ENCODE results near the gene APH1A. TPM values are rescaled to one million over a fixed set of nuclear protein-coding genes. Genes with fewer than 3 reads are reported as not detected.
"Not testable (repeated sequence)": the region's sequence is repeated elsewhere in the genome, so short reads cannot be mapped to it uniquely, and the experiment has no call there.

APH1A gene
- total and polyA plus RNA-seq, 9 of the 15 experiments (the other 6 are each of a cell fraction or from before 2014, with no cell fraction given), result 5.6 to 123 (median 77.0) TPM

DNA sequence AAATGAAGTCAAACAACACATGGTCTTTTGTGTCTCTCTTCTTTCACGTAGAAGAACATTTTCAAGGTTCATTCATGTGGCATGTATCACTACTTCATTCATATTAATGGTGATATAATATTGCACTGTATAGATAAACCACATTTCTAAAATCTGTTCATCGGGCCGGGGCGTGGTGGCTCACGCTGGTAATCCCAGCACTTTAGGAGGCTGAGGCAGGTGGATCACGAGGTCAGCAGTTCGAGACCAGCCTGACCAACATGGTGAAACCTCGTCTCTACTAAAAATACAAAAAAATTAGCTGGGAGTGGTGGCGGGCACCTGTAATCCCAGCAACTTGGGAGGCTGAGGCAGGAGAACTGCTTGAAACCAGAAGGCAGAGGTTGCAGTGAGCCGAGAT lies 40.6 kb downstream of the APH1A start:
- in situ Hi-C loops (cut with MboI); FAIRE-seq: not testable (repeated sequence)

DNA sequence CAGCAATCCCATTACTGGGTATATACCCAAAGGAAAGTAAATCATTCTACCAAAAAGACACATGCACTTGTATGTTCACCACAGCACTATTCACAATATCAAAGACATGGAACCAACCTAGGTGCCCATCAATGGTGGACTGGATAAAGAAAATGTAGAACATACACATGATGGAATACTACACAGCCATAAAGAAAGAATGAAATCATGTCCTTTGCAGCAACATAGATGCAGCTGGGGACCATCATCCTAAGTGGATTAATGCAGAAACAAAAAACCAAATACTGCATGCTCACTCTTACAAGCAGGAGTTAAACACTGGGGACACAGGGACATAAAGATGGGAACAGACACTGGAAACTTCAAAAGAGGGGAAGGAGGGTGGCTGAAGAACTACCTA lies 41.6 kb downstream of the APH1A start:
- FAIRE-seq (peak; percentile 23), DNase-seq (ENCODE audit: extremely low read depth in 1 of 4, low spot score in 3 of 4) (no peak), ATAC-seq (no peak)
- TF ChIP-seq NRF1 (conservative IDR thresholded peaks at IDR 0.05 in 1 of 2, IDR thresholded peaks at IDR 0.05 in 1 of 2) (no peak), ZNF146 (CRISPR knock-in tag; IDR thresholded peaks at IDR 0.05; ENCODE audit: unreplicated experiment) (peak; percentile 47)
- no peaks in the 10 kb centered on the region for H3K27me3 ChIP-seq (ENCODE audit: control insufficient read depth in 2 of 2, insufficient read depth in 2 of 2, low read length in 2 of 2)
- H3K9me1 ChIP-seq (ENCODE audit: control insufficient read depth, insufficient read depth, low read length), result no peaks in the 10 kb centered on the region
- peaks cover 21% of the 10 kb centered on the region for H3K79me2 ChIP-seq (ENCODE audit: control insufficient read depth, insufficient read depth, low read length)
- H3K27ac ChIP-seq (ENCODE audit: extremely low read depth, low read depth, low read length), result no peak overlapping the region
- no peak overlapping the region for H2AFZ ChIP-seq (ENCODE audit: low read depth, low read length)
- no peaks in the 10 kb centered on the region for H4K20me1 ChIP-seq (replicated peaks; ENCODE audit: control insufficient read depth, insufficient read depth, low read length)
- H3K36me3 ChIP-seq (ENCODE audit: control insufficient read depth, insufficient read depth, low read length), result peaks cover 81% of the 10 kb centered on the region
- no peak overlapping the region for H3K9ac ChIP-seq (ENCODE audit: insufficient read depth in 1 of 2, low read depth in 2 of 2, low read length in 2 of 2)
- H3K9me3 ChIP-seq (replicated peaks; ENCODE audit: control insufficient read depth, insufficient read depth, low read depth, low read length), result no peaks in the 10 kb centered on the region
- H3K4me1 ChIP-seq (replicated peaks in 1 of 2; ENCODE audit: control insufficient read depth in 2 of 2, insufficient read depth in 2 of 2, low read length in 2 of 2), result no peaks in the 10 kb centered on the region; a peak in 1 of 5 replicates
- intact Hi-C loops (cut with micrococcal nuclease) (no loop called here), in situ Hi-C loops (cut with MboI) (no loop called here)
- H3K4me3 ChIP-seq, result no peak overlapping the region
- H3K4me2 ChIP-seq (ENCODE audit: insufficient read depth, low read length), result no peak overlapping the region
- no TSS peak for BruUV-seq (replicated peaks)
- ChIA-PET CTCF (ENCODE audit: low intra/inter-chr PET ratio) (no interaction called here), POLR2A (interaction anchor here (1.0 kb wide), 1 partner anchor 35 kb away, joined by 3 read pairs; no protein-coding TSS in a partner anchor)

More for the DNA sequence above, 40.6 kb downstream of the APH1A start:
- H3K9me1 ChIP-seq (ENCODE audit: control insufficient read depth, insufficient read depth, low read length); H3K27ac ChIP-seq (ENCODE audit: extremely low read depth, low read depth, low read length); ATAC-seq; H2AFZ ChIP-seq (ENCODE audit: low read depth, low read length); intact Hi-C loops (cut with micrococcal nuclease); H4K20me1 ChIP-seq (replicated peaks; ENCODE audit: control insufficient read depth, insufficient read depth, low read length); H3K4me3 ChIP-seq; H3K4me2 ChIP-seq (ENCODE audit: insufficient read depth, low read length); BruUV-seq (replicated peaks); H3K9ac ChIP-seq (ENCODE audit: insufficient read depth in 1 of 2, low read depth in 2 of 2, low read length in 2 of 2); CTCF ChIA-PET (ENCODE audit: low intra/inter-chr PET ratio); H3K27me3 ChIP-seq (ENCODE audit: control insufficient read depth in 2 of 2, insufficient read depth in 2 of 2, low read length in 2 of 2); H3K9me3 ChIP-seq (replicated peaks; ENCODE audit: control insufficient read depth, insufficient read depth, low read depth, low read length); DNase-seq (ENCODE audit: extremely low read depth in 1 of 4, low spot score in 3 of 4); H3K4me1 ChIP-seq (replicated peaks in 1 of 2; ENCODE audit: control insufficient read depth in 2 of 2, insufficient read depth in 2 of 2, low read length in 2 of 2): not testable (repeated sequence)
- WGBS (ENCODE audit: insufficient coverage, low coverage, missing lambda C conversion rate), result 96% methylated on average over 10 of the region's 10 CpGs
- H3K36me3 ChIP-seq (ENCODE audit: control insufficient read depth, insufficient read depth, low read length), result peaks cover 78% of the 10 kb centered on the region
- TF ChIP-seq POLR2A (conservative IDR thresholded peaks at IDR 0.05), result 0 out of 2 replicates have a peak, but pooled peaks have one; percentile 28
- peaks cover 31% of the 10 kb centered on the region for H3K79me2 ChIP-seq (ENCODE audit: control insufficient read depth, insufficient read depth, low read length)
- POLR2A ChIA-PET, result interaction anchor here (1.4 kb wide), 1 partner anchor 21 kb away, joined by 8 read pairs; no protein-coding TSS in a partner anchor

Measured in K562 (cell line).